NB4 (cell line): ENCODE data around the gene TIMM10.

Source experiments
- DNase-seq: peaks from one replicate; pipeline ENCODE4 v3.0.0; 2010; ENCODE audit warnings: low read depth
- H3K4me3 ChIP-seq: one replicate; pipeline ENCODE4 v1.5.1; 2011; ENCODE audit warnings: mild to moderate bottlenecking, low read depth, low read length, moderate library complexity
- MAX ChIP-seq: IDR thresholded peaks from 2 replicates; pipeline ENCODE4 v1.6.1; 2011; ENCODE audit warnings: low read depth, low read length
- MYC ChIP-seq: IDR thresholded peaks from 2 replicates; pipeline ENCODE4 v1.6.1; 2011; ENCODE audit warnings: low read depth, low read length
- POLR2A ChIP-seq: IDR thresholded peaks from 2 replicates; pipeline ENCODE4 v1.6.1; 2011; ENCODE audit warnings: mild to moderate bottlenecking; ENCODE audit not compliant: insufficient read length; ENCODE audit errors: extremely low read depth
- TF ChIP-seq, protein P1 (sequence below): IDR thresholded peaks from one replicate; pipeline ENCODE4 v1.5.1; 2012; ENCODE audit warnings: low read depth, low read length

Gene TIMM10

DNA sequence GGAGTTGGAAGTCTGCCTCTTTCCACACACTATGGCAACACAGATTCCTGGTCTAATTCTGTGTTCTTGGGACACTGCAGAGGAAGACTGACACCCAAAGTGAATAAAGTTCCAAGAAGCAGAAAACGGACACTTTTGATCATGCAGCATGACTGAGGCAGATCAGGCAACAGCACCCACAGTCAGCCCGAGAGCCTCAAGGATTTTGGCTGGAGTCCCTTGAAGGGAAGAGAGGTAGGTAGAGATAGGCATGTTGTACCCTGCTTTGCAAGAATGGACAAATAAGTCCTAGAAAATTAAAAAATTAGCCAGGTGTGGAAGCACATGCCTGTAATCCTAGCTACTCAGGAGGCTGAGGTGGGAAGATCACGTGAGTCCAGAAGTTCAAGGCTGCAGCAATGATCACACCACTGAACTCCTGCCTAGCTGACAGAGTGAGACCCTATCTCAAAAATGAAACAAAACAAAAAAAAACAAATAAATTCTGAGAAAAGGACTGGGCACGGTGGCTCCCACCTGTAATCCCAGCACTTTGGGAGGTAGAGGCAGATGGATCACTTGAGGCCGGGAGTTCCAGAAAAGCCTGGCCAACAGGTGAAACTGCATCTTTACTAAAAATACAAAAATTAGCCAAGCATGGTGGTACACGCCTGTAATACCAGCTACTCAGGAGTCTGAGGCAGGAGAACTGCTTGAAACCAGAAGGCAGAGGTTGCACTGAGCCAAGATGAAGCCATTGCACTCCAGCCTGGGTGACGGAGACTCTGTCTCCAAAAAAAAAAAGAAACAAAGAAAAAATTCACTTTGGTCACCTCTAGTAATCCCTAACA, 22.0 kb downstream of the TIMM10 start:
- DNase-seq, result no peak
- TF ChIP-seq, protein P1, sequence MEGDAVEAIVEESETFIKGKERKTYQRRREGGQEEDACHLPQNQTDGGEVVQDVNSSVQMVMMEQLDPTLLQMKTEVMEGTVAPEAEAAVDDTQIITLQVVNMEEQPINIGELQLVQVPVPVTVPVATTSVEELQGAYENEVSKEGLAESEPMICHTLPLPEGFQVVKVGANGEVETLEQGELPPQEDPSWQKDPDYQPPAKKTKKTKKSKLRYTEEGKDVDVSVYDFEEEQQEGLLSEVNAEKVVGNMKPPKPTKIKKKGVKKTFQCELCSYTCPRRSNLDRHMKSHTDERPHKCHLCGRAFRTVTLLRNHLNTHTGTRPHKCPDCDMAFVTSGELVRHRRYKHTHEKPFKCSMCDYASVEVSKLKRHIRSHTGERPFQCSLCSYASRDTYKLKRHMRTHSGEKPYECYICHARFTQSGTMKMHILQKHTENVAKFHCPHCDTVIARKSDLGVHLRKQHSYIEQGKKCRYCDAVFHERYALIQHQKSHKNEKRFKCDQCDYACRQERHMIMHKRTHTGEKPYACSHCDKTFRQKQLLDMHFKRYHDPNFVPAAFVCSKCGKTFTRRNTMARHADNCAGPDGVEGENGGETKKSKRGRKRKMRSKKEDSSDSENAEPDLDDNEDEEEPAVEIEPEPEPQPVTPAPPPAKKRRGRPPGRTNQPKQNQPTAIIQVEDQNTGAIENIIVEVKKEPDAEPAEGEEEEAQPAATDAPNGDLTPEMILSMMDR, result no peak
- TF ChIP-seq POLR2A (no peak), MYC (no peak), MAX (no peak)
- H3K4me3 ChIP-seq, result no peak overlapping the region

DNA sequence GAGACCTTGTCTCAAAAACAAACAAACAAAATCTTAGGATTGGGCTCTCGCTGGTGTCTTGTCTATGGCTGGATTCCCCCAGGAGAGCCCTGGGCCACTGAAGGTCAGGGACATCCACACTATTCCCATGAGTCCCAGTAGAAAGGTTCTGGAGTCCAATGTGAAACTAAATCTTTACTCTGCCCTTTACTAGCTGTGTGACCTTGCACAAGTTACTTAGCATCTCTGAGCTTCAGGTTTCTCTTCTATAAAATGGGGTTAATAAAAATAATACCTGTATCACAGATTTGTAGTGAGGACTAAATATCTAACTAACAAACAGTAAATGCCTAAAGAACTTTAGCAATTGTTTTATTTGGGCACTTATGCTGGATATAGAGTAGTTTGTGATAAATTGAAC, 24.0 kb downstream of the TIMM10 start:
- H3K4me3 ChIP-seq, result no peak overlapping the region
- TF ChIP-seq, protein P1, result no peak
- TF ChIP-seq POLR2A (no peak), MYC (no peak), MAX (no peak)
- no peak for DNase-seq

DNA sequence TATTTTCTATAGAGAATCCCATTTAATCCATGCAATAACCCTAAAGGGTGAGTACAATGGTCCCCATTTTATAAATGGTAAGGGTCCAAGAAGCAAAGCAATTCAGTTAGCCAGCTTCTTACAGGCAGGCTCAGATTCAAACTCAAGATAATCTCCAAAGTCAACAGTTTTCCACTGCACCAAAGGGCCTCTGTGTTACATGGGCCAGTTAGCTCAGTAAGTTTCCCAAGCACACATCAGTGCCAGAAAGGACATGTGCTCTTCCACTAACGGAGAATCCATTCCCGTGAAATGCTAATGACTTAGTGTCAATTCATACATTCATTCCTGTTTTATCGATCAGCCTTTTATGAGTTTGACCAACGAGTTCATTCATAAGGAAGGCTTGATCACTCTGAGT, 26.0 kb downstream of the TIMM10 start:
- no peak for DNase-seq
- TF ChIP-seq, protein P1, result no peak
- TF ChIP-seq POLR2A (no peak), MYC (no peak)

DNA sequence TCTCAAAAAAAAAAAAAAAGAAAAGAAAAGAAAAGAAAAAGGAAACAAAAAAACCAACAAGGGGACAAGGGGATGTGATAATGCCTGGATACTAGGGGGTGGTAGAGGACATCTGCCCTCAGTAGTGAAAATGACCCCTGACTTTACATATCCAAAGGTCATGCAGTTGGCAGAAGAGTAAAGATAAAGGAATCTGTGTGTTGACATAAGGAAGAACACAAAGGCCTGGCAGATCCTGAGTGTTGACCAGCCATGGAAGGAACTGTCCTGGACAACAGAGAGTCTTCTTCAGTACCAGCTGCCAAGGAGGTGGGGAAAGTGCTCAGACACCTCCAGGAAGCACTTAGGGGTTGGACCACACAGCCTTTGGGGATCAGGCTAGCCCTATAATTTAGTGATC, 27.7 kb downstream of the TIMM10 start:
- no peak overlapping the region for H3K4me3 ChIP-seq
- DNase-seq, result no peak
- TF ChIP-seq, protein P1, result no peak
- TF ChIP-seq POLR2A (no peak), MAX (no peak), MYC (no peak)

More for the DNA sequence above, 26.0 kb downstream of the TIMM10 start:
- H3K4me3 ChIP-seq, result no peak overlapping the region

DNA sequence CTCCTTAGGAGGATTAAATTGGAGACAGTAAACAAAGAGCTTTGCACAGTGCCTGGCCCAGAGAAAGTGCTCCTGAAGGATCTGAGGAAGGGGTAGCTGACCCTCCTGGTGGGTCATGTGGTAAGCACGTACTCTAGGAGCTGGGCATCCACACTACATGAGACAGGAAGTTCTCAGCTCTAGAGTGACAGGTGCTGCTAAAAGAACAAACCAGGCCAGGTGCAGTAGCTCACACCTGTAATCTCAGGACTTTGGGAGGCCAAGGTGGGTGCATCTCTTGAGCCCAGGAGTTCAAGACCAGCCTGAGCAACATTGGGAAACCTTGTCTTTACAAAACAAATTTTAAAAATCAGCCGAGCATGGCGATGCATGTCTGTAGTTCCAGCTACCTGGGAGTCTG, 28.2 kb downstream of the TIMM10 start:
- DNase-seq, result no peak
- TF ChIP-seq POLR2A, result no peak
- no peak for TF ChIP-seq MAX
- TF ChIP-seq, protein P1, result no peak
- TF ChIP-seq MYC, result no peak
- H3K4me3 ChIP-seq, result no peak overlapping the region

DNA sequence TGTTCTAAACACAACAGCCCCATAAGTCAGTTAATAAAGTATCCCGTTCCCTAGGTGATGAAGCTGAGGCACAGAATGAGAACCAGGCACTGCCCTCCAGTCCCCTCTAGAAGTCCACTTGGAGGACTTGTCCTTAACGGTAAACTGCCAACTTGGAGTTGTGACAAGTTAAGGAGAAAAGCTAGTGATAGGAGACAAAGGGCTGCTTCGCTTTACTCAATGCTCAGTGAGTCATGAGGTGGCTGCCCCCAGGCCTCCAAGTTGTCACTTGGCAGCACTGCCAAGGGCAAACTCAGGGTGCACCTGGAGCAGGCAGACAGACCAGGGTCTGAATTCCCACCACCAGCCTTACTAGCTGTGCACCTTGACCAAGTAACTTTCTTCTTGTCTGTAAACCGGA, 28.6 kb downstream of the TIMM10 start:
- TF ChIP-seq MYC (no peak), POLR2A (no peak), MAX (no peak)
- TF ChIP-seq, protein P1, result no peak
- DNase-seq, result no peak
- H3K4me3 ChIP-seq, result no peak overlapping the region
